ENCODE results near the gene STARD9. TPM values are rescaled to one million over a fixed set of nuclear protein-coding genes. Genes with fewer than 3 reads are reported as not detected.

Gene STARD9
- polyA plus RNA-seq, 1 of the 3 experiments (the other 2 are of a cell fraction) = 2.1 TPM

GRCh38 chr15:42733027-42733426, 157.6 kb downstream of the STARD9 start (continued):
- TF ChIP-seq CTCF (IDR thresholded peaks at IDR 0.05) (no peak), SIN3A (IDR thresholded peaks at IDR 0.05; ENCODE audit: borderline replicate concordance, low read depth, low read length) (no peak), EP300 (IDR thresholded peaks at IDR 0.05; ENCODE audit: borderline replicate concordance in 1 of 2, low read depth in 1 of 2, low read length in 1 of 2) (no peak), USF1 (IDR thresholded peaks at IDR 0.05; ENCODE audit: borderline replicate concordance, low read depth) (no peak)

GRCh38 chr15:42734076-42734672, 158.8 kb downstream of the STARD9 start:
- Histone ChIP-seq H3K4me1 (ENCODE audit: control insufficient read depth in 1 of 2, insufficient read depth in 2 of 2, low read depth in 1 of 2, low read length in 1 of 2) (peaks cover 0 to 14% of the 10 kb centered on the region in 2 experiments; a peak in 2 of 4 replicates), H3F3A (replicated peaks; ENCODE audit: insufficient read depth) (peaks cover 5% of the 10 kb centered on the region), H3K9me3 (no peaks in the 10 kb centered on the region), H3K9me2 (no peaks in the 10 kb centered on the region), H4K20me1 (ENCODE audit: insufficient read depth) (no peaks in the 10 kb centered on the region), H3K4me2 (no peak overlapping the region), H3K27me3 (ENCODE audit: insufficient read depth) (no peaks in the 10 kb centered on the region), H3K36me3 (replicated peaks in 1 of 2; ENCODE audit: control insufficient read depth in 1 of 2, insufficient read depth in 2 of 2, low read length in 1 of 2) (peaks cover 21 to 48% of the 10 kb centered on the region in 2 experiments), H2AFZ (ENCODE audit: low read depth) (no peak overlapping the region), H3K9ac (no peak overlapping the region), H3K79me2 (ENCODE audit: insufficient read depth) (peaks cover 27% of the 10 kb centered on the region), H3K4me3 (ENCODE audit: low read depth in 2 of 2, low read length in 1 of 2) (no peak overlapping the region), H3K27ac (ENCODE audit: low read depth in 2 of 2, low read length in 1 of 2) (no peak overlapping the region)
- DNase-seq = no peak
- WGBS (ENCODE audit: low lambda C conversion rate) = 88% methylated on average over 4 of the region's 6 CpGs
- POLR2A ChIA-PET = no interaction called here
- CTCF ChIA-PET = interaction anchor here (3.1 kb wide), 1 partner anchor 193 kb away, joined by 17 read pairs; no protein-coding TSS in a partner anchor
- TF ChIP-seq USF1 (IDR thresholded peaks at IDR 0.05; ENCODE audit: borderline replicate concordance, low read depth) (no peak), YY1 (IDR thresholded peaks at IDR 0.05; ENCODE audit: low read depth) (no peak), MAX (IDR thresholded peaks at IDR 0.05; ENCODE audit: low read depth) (no peak), GABPA (IDR thresholded peaks at IDR 0.05; ENCODE audit: low read depth) (no peak), RAD21 (IDR thresholded peaks at IDR 0.05; ENCODE audit: low read length) (no peak), CHD2 (IDR thresholded peaks at IDR 0.05; ENCODE audit: low read length, partially characterized antibody) (no peak), POLR2AphosphoS5 (IDR thresholded peaks at IDR 0.05; ENCODE audit: low read depth, low read length) (no peak), NRF1 (IDR thresholded peaks at IDR 0.05; ENCODE audit: low read depth, low read length) (no peak), JUND (IDR thresholded peaks at IDR 0.05) (no peak), FOXJ3 (CRISPR knock-in tag; IDR thresholded peaks at IDR 0.05) (no peak), FOXM1 (IDR thresholded peaks at IDR 0.05; ENCODE audit: low read depth) (no peak), CTCF (IDR thresholded peaks at IDR 0.05) (no peak), SIN3A (IDR thresholded peaks at IDR 0.05; ENCODE audit: borderline replicate concordance, low read depth, low read length) (no peak), EZH2phosphoT487 (IDR thresholded peaks at IDR 0.05; ENCODE audit: borderline replicate concordance, low read depth) (no peak), FOSL2 (IDR thresholded peaks at IDR 0.05; ENCODE audit: borderline replicate concordance, low read depth) (no peak), ELF1 (IDR thresholded peaks at IDR 0.05) (no peak), RXRA (IDR thresholded peaks at IDR 0.05; ENCODE audit: borderline replicate concordance, low read depth) (no peak)
